Parathyroid adenoma (tissue), 2 donors: Measurements from ENCODE around the gene SMPD3.

Source experiments
- H2AFZ ChIP-seq: fragments of 300-600 bp; sonication (generic); one replicate; pipeline ENCODE4 v1.7.0; 2017; ENCODE audit warnings: antibody characterized with exemption, mild to moderate bottlenecking
- H3K27ac ChIP-seq: fragments of 300-600 bp; sonication (generic); one replicate; pipeline ENCODE4 v1.7.0; 2017
- H3K27me3 ChIP-seq: fragments of 300-600 bp; sonication (generic); one replicate; pipeline ENCODE4 v1.7.0; 2017; ENCODE audit warnings: low read length; ENCODE audit not compliant: control insufficient read depth, insufficient read depth
- H3K36me3 ChIP-seq: fragments of 300-600 bp; sonication (generic); one replicate; pipeline ENCODE4 v1.7.0; 2017; ENCODE audit warnings: low read length; ENCODE audit not compliant: control insufficient read depth, insufficient read depth
- H3K4me1 ChIP-seq: fragments of 300-600 bp; sonication (generic); one replicate; pipeline ENCODE4 v1.7.0; 2017; ENCODE audit warnings: control low read depth
- H3K4me2 ChIP-seq: fragments of 300-600 bp; sonication (generic); one replicate; pipeline ENCODE4 v1.7.0; 2017; ENCODE audit warnings: low read length
- H3K4me3 ChIP-seq: fragments of 300-600 bp; sonication (generic); one replicate; pipeline ENCODE4 v1.7.0; 2017; ENCODE audit warnings: low read depth, low read length
- H3K79me2 ChIP-seq: fragments of 300-600 bp; sonication (generic); one replicate; pipeline ENCODE4 v1.7.0; 2017; ENCODE audit warnings: control low read depth
- H3K9ac ChIP-seq: fragments of 300-600 bp; sonication (generic); one replicate; pipeline ENCODE4 v1.7.0; 2017; ENCODE audit warnings: mild to moderate bottlenecking
- H3K9me3 ChIP-seq: fragments of 300-600 bp; sonication (generic); one replicate; pipeline ENCODE4 v1.7.0; 2017; ENCODE audit warnings: low read length; ENCODE audit not compliant: control insufficient read depth
- CTCF ChIP-seq: fragments of 300-600 bp; sonication (generic); IDR thresholded peaks from one replicate; pipeline ENCODE4 v1.7.0; 2017; ENCODE audit warnings: antibody characterized with exemption, mild to moderate bottlenecking
- donor health status: primary hyperparathyroidism.

The SMPD3 gene

DNA sequence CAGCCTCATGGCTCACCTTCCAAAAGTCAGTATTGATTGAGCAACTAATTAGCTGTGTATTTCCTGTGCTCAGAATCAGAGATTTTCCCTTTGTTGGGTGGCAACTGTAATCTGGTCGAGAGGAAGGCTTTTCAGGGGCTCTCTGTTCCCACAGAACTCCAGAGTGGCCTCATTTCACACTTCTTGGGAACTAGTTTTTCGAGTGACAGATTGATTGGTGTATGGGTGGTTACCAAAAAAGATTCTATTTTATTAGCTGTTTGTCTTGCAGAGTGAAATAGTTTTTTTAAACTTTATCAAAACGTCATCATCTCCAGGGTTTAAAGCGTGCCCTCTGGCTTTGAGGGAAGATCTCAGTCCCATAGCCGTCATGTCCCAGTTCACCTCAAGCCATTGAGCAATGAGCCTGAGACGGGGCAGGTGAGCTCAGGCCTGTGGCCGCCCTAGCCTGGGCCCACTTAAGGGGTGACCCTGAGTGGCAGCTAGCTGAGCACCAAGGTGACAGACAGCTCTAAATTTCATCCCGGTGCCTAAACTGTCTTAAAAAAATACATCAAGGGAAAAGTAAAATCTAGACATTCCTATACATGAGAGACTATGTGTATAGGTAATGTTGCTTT, 53.0 kb downstream of the SMPD3 start:
- H3K79me2 ChIP-seq, result no peaks in the 10 kb centered on the region
- H3K4me1 ChIP-seq, result no peaks in the 10 kb centered on the region
- H3K36me3 ChIP-seq, result no peaks in the 10 kb centered on the region
- TF ChIP-seq CTCF, result no peak
- no peaks in the 10 kb centered on the region for H3K9me3 ChIP-seq
- H3K4me3 ChIP-seq, result no peak overlapping the region
- H3K9ac ChIP-seq, result no peak overlapping the region
- no peak overlapping the region for H3K4me2 ChIP-seq
- H3K27ac ChIP-seq, result no peak overlapping the region
- no peaks in the 10 kb centered on the region for H3K27me3 ChIP-seq
- no peak overlapping the region for H2AFZ ChIP-seq

DNA sequence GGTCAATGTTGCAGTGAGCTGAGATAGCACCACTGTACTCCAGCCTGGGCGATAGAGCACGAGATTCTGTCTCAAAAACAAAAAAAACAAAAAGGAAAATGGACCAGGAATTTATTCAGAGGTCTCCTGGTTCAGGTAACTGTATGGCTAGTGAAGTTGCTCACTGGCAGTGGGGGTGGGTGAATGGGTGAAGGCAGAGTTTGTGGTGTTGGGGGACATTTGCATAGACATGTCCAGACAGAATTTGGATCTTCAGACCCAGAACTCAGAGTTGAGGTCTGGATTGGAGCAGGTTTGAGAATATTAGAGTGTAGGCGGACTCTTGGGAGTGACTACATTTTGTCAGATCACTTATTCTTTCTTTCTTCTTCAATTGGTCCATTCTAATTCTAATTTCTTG, 55.0 kb downstream of the SMPD3 start:
- Histone ChIP-seq H3K27ac (no peak overlapping the region), H2AFZ (no peak overlapping the region), H3K4me1 (no peaks in the 10 kb centered on the region), H3K4me2 (no peak overlapping the region), H3K36me3 (no peaks in the 10 kb centered on the region), H3K9me3 (no peaks in the 10 kb centered on the region), H3K9ac (no peak overlapping the region), H3K79me2 (no peaks in the 10 kb centered on the region), H3K4me3 (no peak overlapping the region), H3K27me3 (no peaks in the 10 kb centered on the region)
- no peak for TF ChIP-seq CTCF

DNA sequence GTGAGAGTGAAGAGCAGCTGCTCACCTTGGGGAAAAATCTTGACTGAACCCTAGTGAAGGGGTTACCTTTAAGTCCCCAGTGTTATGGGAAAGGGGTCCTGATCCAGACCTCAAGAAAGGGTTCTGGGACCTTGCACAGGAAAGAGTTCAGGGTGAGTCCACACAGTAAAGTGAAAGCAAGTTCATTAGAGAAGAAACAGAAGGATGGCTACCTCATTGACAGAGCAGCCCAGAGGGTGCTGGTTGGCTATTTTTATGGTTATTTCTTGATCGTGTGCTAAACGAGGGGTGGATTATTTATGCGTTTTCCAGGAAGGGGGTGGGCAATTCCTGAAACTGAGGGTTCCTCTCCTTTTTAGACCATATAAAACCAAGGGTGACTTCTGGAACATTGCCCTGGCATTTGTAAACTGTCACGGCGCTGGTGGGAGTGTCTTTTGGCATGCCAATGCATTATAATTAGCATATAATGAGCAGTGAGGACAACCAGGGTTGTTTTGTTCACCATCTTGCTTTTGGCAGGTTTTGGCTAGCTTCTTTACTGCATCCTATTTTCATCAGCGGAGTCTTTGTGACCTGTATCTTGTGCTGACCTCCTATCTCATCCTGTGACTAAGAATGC, 58.4 kb downstream of the SMPD3 start:
- no peaks in the 10 kb centered on the region for H3K27me3 ChIP-seq
- no peak overlapping the region for H3K27ac ChIP-seq
- no peak overlapping the region for H2AFZ ChIP-seq
- H3K79me2 ChIP-seq, result no peaks in the 10 kb centered on the region
- H3K4me2 ChIP-seq, result no peak overlapping the region
- no peak overlapping the region for H3K9ac ChIP-seq
- H3K36me3 ChIP-seq, result no peaks in the 10 kb centered on the region
- no peak for TF ChIP-seq CTCF
- H3K4me1 ChIP-seq, result peaks cover under 1% of the 10 kb centered on the region
- no peak overlapping the region for H3K4me3 ChIP-seq
- no peaks in the 10 kb centered on the region for H3K9me3 ChIP-seq

DNA sequence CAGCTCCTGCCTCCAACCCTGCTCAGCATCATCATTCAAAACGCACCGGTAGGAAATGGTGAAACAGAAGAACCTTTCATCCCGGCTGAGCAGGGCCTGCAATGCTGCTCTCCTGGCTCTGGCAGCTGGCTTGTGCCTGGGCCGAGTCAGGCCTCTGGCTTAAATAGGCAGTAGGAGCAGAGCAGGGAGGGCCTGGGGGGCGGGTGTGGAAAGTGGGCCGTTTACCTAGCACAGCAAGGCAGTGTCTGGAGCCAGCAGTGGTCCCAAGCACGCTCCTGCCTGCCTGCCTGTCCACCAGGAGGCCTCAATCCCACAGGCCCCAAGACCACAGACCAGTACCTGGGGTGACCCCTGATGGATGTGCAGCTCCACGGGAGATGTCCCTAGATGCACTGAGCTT, 59.3 kb downstream of the SMPD3 start:
- H2AFZ ChIP-seq, result no peak overlapping the region
- no peak overlapping the region for H3K4me2 ChIP-seq
- H3K4me3 ChIP-seq, result no peak overlapping the region
- TF ChIP-seq CTCF, result no peak
- H3K9ac ChIP-seq, result no peak overlapping the region
- no peaks in the 10 kb centered on the region for H3K36me3 ChIP-seq
- no peaks in the 10 kb centered on the region for H3K27me3 ChIP-seq
- H3K9me3 ChIP-seq, result no peaks in the 10 kb centered on the region
- H3K27ac ChIP-seq, result no peak overlapping the region
- peaks cover 9% of the 10 kb centered on the region for H3K4me1 ChIP-seq
- H3K79me2 ChIP-seq, result no peaks in the 10 kb centered on the region

DNA sequence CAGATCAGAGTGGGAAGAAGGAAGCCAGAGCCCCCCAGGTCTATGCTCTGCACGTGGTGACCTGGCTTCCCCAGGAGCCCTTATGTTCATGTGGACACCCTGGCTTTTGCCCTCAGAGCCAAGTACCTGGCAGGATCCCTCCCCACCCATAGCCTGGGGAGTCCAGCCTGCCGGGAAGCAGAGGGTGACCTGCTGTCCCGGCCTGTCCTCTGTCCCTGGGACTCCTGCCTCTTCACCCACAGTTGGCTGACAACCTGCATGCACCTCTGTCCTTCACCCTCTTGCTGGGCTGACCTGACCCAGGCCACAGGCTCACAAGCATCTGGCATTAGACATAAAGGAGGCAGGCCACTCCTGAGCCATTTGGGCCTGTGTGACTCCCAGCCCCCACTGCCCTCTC, 60.2 kb downstream of the SMPD3 start:
- TF ChIP-seq CTCF, result no peak
- H3K9ac ChIP-seq, result no peak overlapping the region
- no peaks in the 10 kb centered on the region for H3K36me3 ChIP-seq
- no peak overlapping the region for H3K27ac ChIP-seq
- H2AFZ ChIP-seq, result no peak overlapping the region
- H3K4me2 ChIP-seq, result no peak overlapping the region
- no peaks in the 10 kb centered on the region for H3K9me3 ChIP-seq
- no peaks in the 10 kb centered on the region for H3K27me3 ChIP-seq
- no peaks in the 10 kb centered on the region for H3K79me2 ChIP-seq
- H3K4me3 ChIP-seq, result no peak overlapping the region
- peaks cover 16% of the 10 kb centered on the region for H3K4me1 ChIP-seq
